ENCODE data around the gene GALNT2. TPM values are rescaled to one million over a fixed set of nuclear protein-coding genes. Genes with fewer than 3 reads are reported as not detected.

The GALNT2 gene
- total and polyA plus RNA-seq, 10 of the 15 experiments (the other 5 are each of a cell fraction or from before 2014, with no cell fraction given) = 0.52 to 27.7 (median 16.3) TPM

DNA sequence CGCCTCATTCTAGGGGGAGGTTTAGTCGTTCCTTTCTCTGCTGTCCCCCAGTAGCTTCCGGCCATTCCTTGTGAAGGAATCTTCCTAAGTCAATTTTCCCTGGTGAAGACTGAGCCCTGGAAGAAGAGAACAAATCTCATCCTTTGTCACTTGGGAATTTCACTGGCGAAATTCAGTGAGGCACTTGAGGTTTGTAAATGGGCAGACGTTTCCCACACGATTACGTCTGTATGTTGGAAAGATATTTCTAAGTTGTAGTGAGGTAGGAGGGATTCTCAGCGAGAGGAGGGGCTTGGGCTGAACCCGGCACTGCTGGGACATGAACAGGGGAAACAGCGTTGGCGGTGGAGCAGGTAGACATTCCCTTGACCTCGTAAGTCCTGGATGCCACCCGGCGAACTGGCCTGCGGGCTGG, 47.2 kb downstream of the GALNT2 start:
- CTCF ChIA-PET = interaction anchor here (0.6 to 4.0 kb wide), 2 partner anchors 8 to 10 kb away, joined by 3 to 23 read pairs; no protein-coding TSS in a partner anchor
- Histone ChIP-seq H3K4me3 (no peak overlapping the region), H3K36me3 (ENCODE audit: control insufficient read depth in 2 of 2, insufficient read depth in 2 of 2, low read length in 1 of 2) (peaks cover 0 to 4% of the 10 kb centered on the region in 2 experiments; a peak in 2 of 4 replicates), H3K9me3 (replicated peaks; ENCODE audit: control insufficient read depth, insufficient read depth, low read length) (no peaks in the 10 kb centered on the region), H3K9ac (ENCODE audit: control insufficient read depth, insufficient read depth, low read length) (no peak overlapping the region), H4K20me1 (ENCODE audit: control insufficient read depth, insufficient read depth) (no peaks in the 10 kb centered on the region), H3K4me2 (ENCODE audit: control insufficient read depth, insufficient read depth) (no peak overlapping the region), H3K27ac (ENCODE audit: control insufficient read depth, insufficient read depth) (no peak overlapping the region), H2AFZ (ENCODE audit: control insufficient read depth, low read depth, low read length) (no peak overlapping the region), H3K4me1 (ENCODE audit: control insufficient read depth, insufficient read depth, low read length) (peaks cover 26% of the 10 kb centered on the region), H3K27me3 (replicated peaks in 1 of 2; ENCODE audit: control insufficient read depth in 2 of 2, insufficient read depth in 2 of 2, low read length in 1 of 2) (no peaks in the 10 kb centered on the region), H3K79me2 (ENCODE audit: control insufficient read depth, insufficient read depth, low read length) (peaks cover 20% of the 10 kb centered on the region)
- POLR2A ChIA-PET = interaction anchor here (1.3 kb wide), 1 partner anchor 8 kb away, joined by 4 read pairs; no protein-coding TSS in a partner anchor
- SMC1A ChIA-PET (ENCODE audit: uncharacterized antibody, unreplicated experiment) = interaction anchor here (6.2 kb wide), 1 partner anchor 9 kb away, joined by 104 read pairs; no protein-coding TSS in a partner anchor
- RAD21 ChIA-PET (ENCODE audit: unreplicated experiment) = no interaction called here
- FAIRE-seq (no peak), ATAC-seq (no peak), DNase-seq (ENCODE audit: low read depth, low spot score) (no peak)
- no TSS peak for BruUV-seq (replicated peaks)
- 97% methylated on average over 15 of the region's 15 CpGs for WGBS (ENCODE audit: insufficient coverage, insufficient replicate concordance, low lambda C conversion rate, missing lambda C conversion rate)
- in situ Hi-C loops (cut with MboI) = no loop called here
- intact Hi-C loops (cut with micrococcal nuclease; ENCODE audit: unreplicated experiment) = no loop called here
- TF ChIP-seq ASH2L (IDR thresholded peaks at IDR 0.05; ENCODE audit: borderline replicate concordance, low read depth) = no peak
- TF ChIP-seq SREBF2 (IDR thresholded peaks at IDR 0.05; ENCODE audit: low read length) = no peak
- TF ChIP-seq NFYA (IDR thresholded peaks at IDR 0.05; ENCODE audit: borderline replicate concordance, low read depth, low read length) = no peak
- TF ChIP-seq, protein P1, sequence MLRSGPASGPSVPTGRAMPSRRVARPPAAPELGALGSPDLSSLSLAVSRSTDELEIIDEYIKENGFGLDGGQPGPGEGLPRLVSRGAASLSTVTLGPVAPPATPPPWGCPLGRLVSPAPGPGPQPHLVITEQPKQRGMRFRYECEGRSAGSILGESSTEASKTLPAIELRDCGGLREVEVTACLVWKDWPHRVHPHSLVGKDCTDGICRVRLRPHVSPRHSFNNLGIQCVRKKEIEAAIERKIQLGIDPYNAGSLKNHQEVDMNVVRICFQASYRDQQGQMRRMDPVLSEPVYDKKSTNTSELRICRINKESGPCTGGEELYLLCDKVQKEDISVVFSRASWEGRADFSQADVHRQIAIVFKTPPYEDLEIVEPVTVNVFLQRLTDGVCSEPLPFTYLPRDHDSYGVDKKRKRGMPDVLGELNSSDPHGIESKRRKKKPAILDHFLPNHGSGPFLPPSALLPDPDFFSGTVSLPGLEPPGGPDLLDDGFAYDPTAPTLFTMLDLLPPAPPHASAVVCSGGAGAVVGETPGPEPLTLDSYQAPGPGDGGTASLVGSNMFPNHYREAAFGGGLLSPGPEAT (IDR thresholded peaks at IDR 0.05; ENCODE audit: low read depth) = no peak
- TF ChIP-seq ZNF207 (IDR thresholded peaks at IDR 0.05; ENCODE audit: borderline replicate concordance) = no peak
- TF ChIP-seq JUND (IDR thresholded peaks at IDR 0.05; ENCODE audit: low read depth, low read length) = no peak
- TF ChIP-seq, protein P2, sequence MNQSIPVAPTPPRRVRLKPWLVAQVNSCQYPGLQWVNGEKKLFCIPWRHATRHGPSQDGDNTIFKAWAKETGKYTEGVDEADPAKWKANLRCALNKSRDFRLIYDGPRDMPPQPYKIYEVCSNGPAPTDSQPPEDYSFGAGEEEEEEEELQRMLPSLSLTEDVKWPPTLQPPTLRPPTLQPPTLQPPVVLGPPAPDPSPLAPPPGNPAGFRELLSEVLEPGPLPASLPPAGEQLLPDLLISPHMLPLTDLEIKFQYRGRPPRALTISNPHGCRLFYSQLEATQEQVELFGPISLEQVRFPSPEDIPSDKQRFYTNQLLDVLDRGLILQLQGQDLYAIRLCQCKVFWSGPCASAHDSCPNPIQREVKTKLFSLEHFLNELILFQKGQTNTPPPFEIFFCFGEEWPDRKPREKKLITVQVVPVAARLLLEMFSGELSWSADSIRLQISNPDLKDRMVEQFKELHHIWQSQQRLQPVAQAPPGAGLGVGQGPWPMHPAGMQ (IDR thresholded peaks at IDR 0.05; ENCODE audit: borderline replicate concordance) = no peak
- no peak for TF ChIP-seq ETV6 (conservative IDR thresholded peaks at IDR 0.05 in 1 of 2, IDR thresholded peaks at IDR 0.05 in 1 of 2; ENCODE audit: borderline replicate concordance in 1 of 2, low read depth in 1 of 2)
- no peak for TF ChIP-seq CHD4 (IDR thresholded peaks at IDR 0.05)
- TF ChIP-seq, protein P3, sequence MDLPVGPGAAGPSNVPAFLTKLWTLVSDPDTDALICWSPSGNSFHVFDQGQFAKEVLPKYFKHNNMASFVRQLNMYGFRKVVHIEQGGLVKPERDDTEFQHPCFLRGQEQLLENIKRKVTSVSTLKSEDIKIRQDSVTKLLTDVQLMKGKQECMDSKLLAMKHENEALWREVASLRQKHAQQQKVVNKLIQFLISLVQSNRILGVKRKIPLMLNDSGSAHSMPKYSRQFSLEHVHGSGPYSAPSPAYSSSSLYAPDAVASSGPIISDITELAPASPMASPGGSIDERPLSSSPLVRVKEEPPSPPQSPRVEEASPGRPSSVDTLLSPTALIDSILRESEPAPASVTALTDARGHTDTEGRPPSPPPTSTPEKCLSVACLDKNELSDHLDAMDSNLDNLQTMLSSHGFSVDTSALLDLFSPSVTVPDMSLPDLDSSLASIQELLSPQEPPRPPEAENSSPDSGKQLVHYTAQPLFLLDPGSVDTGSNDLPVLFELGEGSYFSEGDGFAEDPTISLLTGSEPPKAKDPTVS (IDR thresholded peaks at IDR 0.05; ENCODE audit: low read depth, low read length) = no peak
- TF ChIP-seq RBBP5 (conservative IDR thresholded peaks at IDR 0.05) = no peak
- TF ChIP-seq, protein P4, sequence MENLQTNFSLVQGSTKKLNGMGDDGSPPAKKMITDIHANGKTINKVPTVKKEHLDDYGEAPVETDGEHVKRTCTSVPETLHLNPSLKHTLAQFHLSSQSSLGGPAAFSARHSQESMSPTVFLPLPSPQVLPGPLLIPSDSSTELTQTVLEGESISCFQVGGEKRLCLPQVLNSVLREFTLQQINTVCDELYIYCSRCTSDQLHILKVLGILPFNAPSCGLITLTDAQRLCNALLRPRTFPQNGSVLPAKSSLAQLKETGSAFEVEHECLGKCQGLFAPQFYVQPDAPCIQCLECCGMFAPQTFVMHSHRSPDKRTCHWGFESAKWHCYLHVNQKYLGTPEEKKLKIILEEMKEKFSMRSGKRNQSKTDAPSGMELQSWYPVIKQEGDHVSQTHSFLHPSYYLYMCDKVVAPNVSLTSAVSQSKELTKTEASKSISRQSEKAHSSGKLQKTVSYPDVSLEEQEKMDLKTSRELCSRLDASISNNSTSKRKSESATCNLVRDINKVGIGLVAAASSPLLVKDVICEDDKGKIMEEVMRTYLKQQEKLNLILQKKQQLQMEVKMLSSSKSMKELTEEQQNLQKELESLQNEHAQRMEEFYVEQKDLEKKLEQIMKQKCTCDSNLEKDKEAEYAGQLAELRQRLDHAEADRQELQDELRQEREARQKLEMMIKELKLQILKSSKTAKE (IDR thresholded peaks at IDR 0.05; ENCODE audit: low read depth, poor library complexity, severe bottlenecking) = no peak
- TF ChIP-seq FOS (IDR thresholded peaks at IDR 0.05; ENCODE audit: borderline replicate concordance, extremely low read depth, insufficient read length) = no peak
- TF ChIP-seq IRF4 (IDR thresholded peaks at IDR 0.05; ENCODE audit: low read depth, low read length) = no peak
- no peak for TF ChIP-seq NRF1 (conservative IDR thresholded peaks at IDR 0.05; ENCODE audit: low read depth, low read length)
